Thymus (tissue), 11 donors: ENCODE data around the gene RSRC1. TPM values are rescaled to one million over a fixed set of nuclear protein-coding genes. Genes with fewer than 3 reads are reported as not detected.
"Not testable (repeated sequence)": the region's sequence is repeated elsewhere in the genome, so short reads cannot be mapped to it uniquely, and the experiment has no call there.

Experiments used
- DNase-seq, 9 donors: peaks; one replicate each; pipeline ENCODE4 v3.0.0-alpha.2; 2013; ENCODE audit warnings: low spot score in 9 of 9, low read depth in 6 of 9, missing footprints in 1 of 9
- H3K27ac ChIP-seq, 2 donors: one replicate each; pipeline ENCODE4 v1.5.1; 2013; ENCODE audit warnings: control low read depth in 1 of 2, low read depth in 1 of 2, low read length in 1 of 2, mild to moderate bottlenecking in 1 of 2, moderate library complexity in 1 of 2
- H3K27me3 ChIP-seq, 2 donors: one replicate each; pipeline ENCODE4 v1.5.1; 2013; ENCODE audit warnings: low read length in 1 of 2; ENCODE audit not compliant: control insufficient read depth in 2 of 2, insufficient read depth in 1 of 2
- H3K36me3 ChIP-seq, 2 donors: one replicate each; pipeline ENCODE4 v1.5.1; 2013; ENCODE audit warnings: low read length in 1 of 2, mild to moderate bottlenecking in 1 of 2, moderate library complexity in 1 of 2; ENCODE audit not compliant: control insufficient read depth in 2 of 2, insufficient read depth in 2 of 2
- H3K4me1 ChIP-seq, 2 donors: one replicate each; pipeline ENCODE4 v1.5.1; 2013; ENCODE audit warnings: low read length in 2 of 2; ENCODE audit not compliant: control insufficient read depth in 2 of 2, insufficient read depth in 2 of 2
- H3K4me3 ChIP-seq, 2 donors: one replicate each; pipeline ENCODE4 v1.5.1; 2013; ENCODE audit warnings: low read length in 2 of 2, control low read depth in 1 of 2, mild to moderate bottlenecking in 1 of 2
- H3K9me3 ChIP-seq, 2 donors: one replicate each; pipeline ENCODE4 v1.5.1; 2013; ENCODE audit warnings: low read length in 1 of 2, mild to moderate bottlenecking in 1 of 2; ENCODE audit not compliant: control insufficient read depth in 2 of 2, insufficient read depth in 1 of 2
- WGBS: extraction: QIAGEN DNeasy Blood & Tissue Kit; methylation state at CpG from one replicate; pipeline ENCODE4 v1.1.7; 2013; 5-methylcytosine and 5-hydroxymethylcytosine counted together
- polyA plus RNA-seq: library from polyadenylated mRNA; stranded (reverse); fragments of 200-250 nt; gene quantifications from one replicate; pipeline ENCODE4 v1.2.3, GENCODE V29; 2013
- total RNA-seq: library from RNA; stranded (reverse); fragments of 120-200 nt; gene quantifications from one replicate; pipeline ENCODE4 v1.2.4, GENCODE V29; 2013
- donor health status: healthy.

RSRC1 gene
- total and polyA plus RNA-seq, 2 donors: 19.4 to 44.3 TPM

DNA sequence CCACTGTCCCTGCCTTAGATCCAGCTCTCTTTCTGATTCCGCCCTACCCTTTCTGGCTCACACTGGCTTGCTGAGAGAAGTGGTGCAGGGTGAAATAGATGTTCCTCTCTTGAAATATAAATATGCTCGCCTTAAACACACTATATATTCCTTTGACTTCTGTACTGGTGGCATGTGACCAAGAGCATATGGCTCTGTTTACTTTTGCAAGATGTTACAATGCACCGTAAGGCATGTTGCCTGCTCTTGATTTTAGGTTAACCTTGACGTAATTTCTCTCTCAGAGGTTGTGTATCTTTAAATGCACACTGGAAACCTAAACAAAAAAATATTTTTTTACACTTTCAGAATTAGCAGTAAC lies 749 bp downstream of the RSRC1 start:
- H3K36me3 ChIP-seq: no peaks in the 10 kb centered on the region
- peak overlapping the region in 1 of 2 donors; percentile 67 for H3K27ac ChIP-seq
- no peak for DNase-seq
- peak overlapping the region; percentile 73 to 80 for H3K4me3 ChIP-seq
- H3K27me3 ChIP-seq: peaks cover 19 to 42% of the 10 kb centered on the region in 2 donors
- WGBS: 24% methylated on average over 4 of the region's 4 CpGs
- H3K9me3 ChIP-seq: peaks cover 0 to 13% of the 10 kb centered on the region in 2 donors
- H3K4me1 ChIP-seq: peaks cover 7 to 26% of the 10 kb centered on the region in 2 donors

DNA sequence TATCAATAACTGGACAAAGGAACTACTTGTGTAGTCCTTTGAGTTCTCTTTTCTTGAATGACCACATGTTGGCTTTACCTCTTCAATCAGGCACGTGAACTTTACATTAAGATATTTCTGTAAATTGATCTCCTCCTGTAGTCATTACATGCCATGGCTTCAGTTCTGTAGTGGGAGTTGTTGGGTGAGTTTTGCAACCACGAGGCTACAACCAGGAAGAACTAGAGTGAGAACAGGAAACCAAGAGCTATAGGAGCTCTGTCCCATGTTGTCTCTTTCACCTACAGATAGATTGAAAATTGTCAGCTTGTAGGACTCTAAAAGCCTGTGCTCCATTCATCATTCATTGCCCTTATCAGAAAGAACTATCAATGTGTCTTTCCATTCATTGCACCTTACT lies 2.0 kb downstream of the RSRC1 start:
- H3K4me1 ChIP-seq: peaks cover 7 to 15% of the 10 kb centered on the region in 2 donors
- no peak overlapping the region for H3K27ac ChIP-seq
- peaks cover 11 to 30% of the 10 kb centered on the region in 2 donors for H3K27me3 ChIP-seq
- DNase-seq: no peak
- peaks cover 0 to 3% of the 10 kb centered on the region in 2 donors for H3K9me3 ChIP-seq
- no peaks in the 10 kb centered on the region for H3K36me3 ChIP-seq
- 48% methylated on average over 2 of the region's 2 CpGs for WGBS
- no peak overlapping the region for H3K4me3 ChIP-seq

DNA sequence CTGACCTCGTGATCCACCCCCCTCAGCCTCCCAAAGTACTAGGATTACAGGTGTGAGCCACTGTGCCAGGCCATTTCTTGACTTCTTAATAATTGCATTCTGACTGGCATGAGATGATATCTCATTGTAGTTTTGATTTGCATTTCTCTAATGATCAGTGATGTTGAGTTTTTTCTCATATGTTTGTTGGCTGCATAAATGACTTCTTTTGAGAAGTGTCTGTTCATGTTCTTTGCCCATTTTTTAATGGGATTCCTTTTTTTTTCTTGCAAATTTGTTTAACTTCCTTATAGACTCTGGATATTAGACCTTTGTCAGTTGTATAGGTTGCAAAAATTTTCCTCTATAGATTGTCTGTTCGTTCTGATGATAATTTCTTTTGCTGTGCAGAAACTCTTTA lies 3.7 kb downstream of the RSRC1 start:
- H3K9me3 ChIP-seq, H3K4me3 ChIP-seq, DNase-seq, H3K27ac ChIP-seq, H3K36me3 ChIP-seq: not testable (repeated sequence)
- peaks cover 7 to 11% of the 10 kb centered on the region in 2 donors for H3K4me1 ChIP-seq
- H3K27me3 ChIP-seq: peaks cover 6 to 13% of the 10 kb centered on the region in 2 donors
- 99% methylated on average over 2 of the region's 2 CpGs for WGBS

DNA sequence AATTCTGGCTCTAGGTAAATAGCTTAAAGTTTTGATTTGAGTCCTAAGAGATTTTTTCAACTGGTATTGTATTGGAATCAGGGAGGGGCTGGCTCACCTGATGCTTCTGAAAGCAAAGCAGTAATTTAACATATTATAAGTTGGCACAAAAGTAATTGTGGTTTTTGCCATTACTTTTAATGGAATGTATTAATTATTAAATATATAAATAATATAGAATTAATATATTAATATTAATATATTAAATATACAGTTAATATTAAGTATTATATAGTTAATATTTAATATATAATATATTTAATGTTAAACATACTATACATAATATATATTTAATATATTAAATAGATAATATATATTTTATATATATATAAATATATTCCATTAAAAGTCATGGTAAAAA lies 10.4 kb downstream of the RSRC1 start:
- Histone ChIP-seq H3K4me1 (no peaks in the 10 kb centered on the region), H3K4me3 (no peak overlapping the region)

DNA sequence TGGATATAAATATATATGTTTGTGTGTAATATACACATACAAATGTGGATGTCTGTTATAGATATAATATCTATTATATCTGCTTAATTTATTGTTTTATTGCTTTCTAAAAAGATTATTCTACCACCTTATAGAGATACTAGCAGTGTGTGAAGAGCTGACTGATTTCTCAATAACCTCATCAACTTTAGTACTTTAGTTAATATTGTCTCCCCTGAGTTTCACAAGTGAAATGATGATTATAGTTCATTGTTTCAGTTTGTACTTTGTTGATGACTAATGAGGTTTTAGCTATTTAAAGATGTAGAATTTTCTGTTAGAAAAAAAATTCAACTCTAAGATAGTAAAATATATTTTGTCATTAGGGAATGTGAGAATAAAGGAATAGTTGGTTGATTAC lies 11.4 kb downstream of the RSRC1 start:
- H3K27ac ChIP-seq: no peak overlapping the region

More for the DNA sequence above, 10.4 kb downstream of the RSRC1 start:
- Histone ChIP-seq H3K27ac (no peak overlapping the region), H3K36me3 (peaks cover 6 to 10% of the 10 kb centered on the region in 2 donors), H3K27me3 (no peaks in the 10 kb centered on the region), H3K9me3 (no peaks in the 10 kb centered on the region)
- DNase-seq: no peak

DNA sequence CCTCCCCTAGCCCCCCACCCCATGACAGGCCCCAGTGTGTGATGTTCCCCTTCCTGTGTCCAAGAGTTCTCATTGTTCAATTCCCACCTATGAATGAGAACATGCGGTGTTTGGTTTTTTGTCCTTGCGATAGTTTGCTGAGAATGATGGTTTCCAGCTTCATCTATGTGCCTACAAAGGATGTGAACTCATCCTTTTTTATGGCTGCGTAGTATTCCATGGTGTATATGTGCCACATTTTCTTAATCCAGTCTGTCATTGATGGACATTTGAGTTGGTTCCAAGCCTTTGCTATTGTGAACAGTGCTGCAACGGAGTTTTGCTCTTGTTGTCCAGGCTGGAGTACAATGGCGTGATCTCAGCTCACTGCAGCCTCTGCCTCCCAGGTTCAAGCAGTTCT lies 12.8 kb downstream of the RSRC1 start:
- not testable (repeated sequence) for H3K9me3 ChIP-seq, H3K27me3 ChIP-seq, DNase-seq, H3K36me3 ChIP-seq, H3K27ac ChIP-seq, H3K4me1 ChIP-seq, H3K4me3 ChIP-seq
- 77% methylated on average over 5 of the region's 5 CpGs for WGBS

More for the DNA sequence above, 11.4 kb downstream of the RSRC1 start:
- no peak for DNase-seq
- peaks cover 8 to 10% of the 10 kb centered on the region in 2 donors for H3K36me3 ChIP-seq
- no peaks in the 10 kb centered on the region for H3K27me3 ChIP-seq
- H3K9me3 ChIP-seq: no peaks in the 10 kb centered on the region
- no peak overlapping the region for H3K4me3 ChIP-seq
- H3K4me1 ChIP-seq: no peaks in the 10 kb centered on the region

DNA sequence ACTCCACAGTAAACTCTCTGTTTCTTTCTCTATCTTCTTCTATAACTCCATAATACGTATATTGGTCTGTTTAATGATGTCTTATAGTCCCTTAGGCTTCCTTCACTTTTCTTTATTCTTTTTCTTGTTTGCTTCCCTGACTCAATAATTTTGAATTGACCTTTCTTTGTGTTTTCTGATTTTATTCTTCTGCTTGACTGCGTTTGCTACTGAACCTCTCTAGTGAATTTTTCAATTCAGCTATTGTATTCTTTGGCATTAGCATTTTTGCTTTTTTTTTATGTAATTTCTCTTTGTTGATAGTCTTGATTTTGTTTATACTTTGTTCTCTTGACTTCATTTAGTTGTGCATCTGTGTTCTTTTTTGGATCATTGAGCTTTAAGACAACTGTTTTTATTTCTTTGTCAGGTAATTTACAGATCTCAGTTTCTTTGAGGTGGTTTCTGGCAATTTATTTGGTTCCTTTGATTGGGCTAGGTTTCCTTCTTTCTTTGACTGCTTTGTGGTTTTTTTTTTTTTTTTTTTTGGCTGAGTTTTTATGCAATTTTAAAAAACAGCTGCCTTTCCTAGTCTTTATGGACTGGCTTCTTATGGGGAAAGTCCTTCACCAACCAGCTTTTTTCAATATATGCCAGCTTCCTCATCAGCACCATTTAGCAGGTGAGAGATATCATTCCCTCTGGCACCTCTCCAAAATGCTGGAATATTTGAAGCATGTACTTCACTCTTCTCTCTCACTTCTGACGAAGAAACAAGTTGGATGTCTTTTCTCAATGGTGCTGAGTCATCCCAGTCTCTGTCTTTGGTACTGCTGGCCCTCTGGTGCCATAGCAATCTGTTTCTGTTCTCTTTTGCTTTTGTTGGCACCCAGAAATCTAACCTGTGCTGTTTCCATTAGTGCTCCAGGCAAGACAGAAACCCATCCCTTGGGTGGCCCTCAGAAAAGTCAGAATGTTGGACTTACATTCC lies 17.6 kb downstream of the RSRC1 start:
- H3K27me3 ChIP-seq: peaks cover 0 to 2% of the 10 kb centered on the region in 2 donors
- H3K4me3 ChIP-seq: no peak overlapping the region
- H3K9me3 ChIP-seq: no peaks in the 10 kb centered on the region
- peaks cover 3 to 5% of the 10 kb centered on the region in 2 donors for H3K4me1 ChIP-seq
- H3K36me3 ChIP-seq: peaks cover 14 to 17% of the 10 kb centered on the region in 2 donors
- WGBS: 91% methylated on average over 3 of the region's 3 CpGs
- H3K27ac ChIP-seq: no peak overlapping the region
- peak in 3 of 9 donors; percentile 34 to 77 (median 40) for DNase-seq

DNA sequence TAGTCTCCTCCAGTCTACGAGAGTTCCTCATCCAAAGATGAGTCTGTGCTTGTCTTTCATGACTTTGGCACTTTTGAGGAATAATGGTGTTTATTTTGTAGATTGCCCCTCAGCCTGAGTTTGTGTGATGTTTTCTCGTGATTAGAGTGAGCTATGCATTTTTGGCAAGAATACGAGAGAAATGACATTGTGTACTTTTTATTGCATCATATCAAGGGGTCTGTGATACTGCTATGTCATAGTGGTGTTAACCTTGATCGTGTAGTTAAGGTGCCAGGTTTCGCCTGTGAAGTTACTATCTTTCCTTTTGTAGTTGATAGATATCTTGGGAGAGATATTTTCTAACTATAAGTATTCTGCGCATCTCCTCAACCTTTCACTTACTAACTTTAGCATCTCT lies 18.9 kb downstream of the RSRC1 start:
- 82% methylated on average over 6 of the region's 6 CpGs for WGBS
- Histone ChIP-seq H3K9me3 (no peaks in the 10 kb centered on the region), H3K27ac (no peak overlapping the region), H3K4me3 (no peak overlapping the region), H3K36me3 (peaks cover 11 to 14% of the 10 kb centered on the region in 2 donors), H3K27me3 (peaks cover 0 to 2% of the 10 kb centered on the region in 2 donors), H3K4me1 (peaks cover 3 to 5% of the 10 kb centered on the region in 2 donors)
- DNase-seq: no peak

DNA sequence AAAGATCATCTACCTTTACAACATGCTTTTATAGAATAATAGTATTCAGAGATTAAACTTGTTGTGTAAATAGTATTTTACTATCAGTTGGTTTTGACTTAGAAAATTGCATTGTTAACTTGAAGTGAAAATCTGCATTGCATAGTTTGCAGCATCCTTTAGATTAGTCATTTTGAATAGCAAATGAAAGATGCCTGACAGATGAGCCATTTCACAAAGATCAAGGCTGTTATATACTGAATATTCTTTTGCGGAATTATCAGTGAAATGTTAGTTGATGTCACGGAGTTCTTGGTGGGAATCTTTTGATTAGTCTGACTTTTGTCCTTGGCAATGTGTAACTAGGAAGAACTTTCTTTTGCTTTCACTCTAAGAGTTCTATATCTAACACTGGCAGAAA lies 24.5 kb downstream of the RSRC1 start:
- Histone ChIP-seq H3K4me3 (no peak overlapping the region), H3K4me1 (no peaks in the 10 kb centered on the region), H3K9me3 (no peaks in the 10 kb centered on the region), H3K27ac (no peak overlapping the region), H3K36me3 (peaks cover 0 to 4% of the 10 kb centered on the region in 2 donors), H3K27me3 (no peaks in the 10 kb centered on the region)
- no peak for DNase-seq
- over 99% methylated on average over 2 of the region's 2 CpGs for WGBS
